Left renal pelvis (tissue), 4 donors: ENCODE results near the gene SLC66A1. TPM values are rescaled to one million over a fixed set of nuclear protein-coding genes. Genes with fewer than 3 reads are reported as not detected.

ENCODE experiments used
- DNase-seq, 4 donors: peaks; one replicate each; pipeline ENCODE4 v3.0.0-alpha.2; 2013; ENCODE audit warnings: low read depth in 4 of 4, low spot score in 3 of 4
- polyA plus RNA-seq, 4 donors: library from polyadenylated mRNA; unstranded; fragments of 120-200 nt; gene quantifications; one replicate each; pipeline ENCODE4 v1.2.1, GENCODE V29; 2013; ENCODE audit not compliant: insufficient read length in 4 of 4

Gene SLC66A1
- polyA plus RNA-seq, 4 donors = 8.7 to 19.4 (median 10.7) TPM

DNA sequence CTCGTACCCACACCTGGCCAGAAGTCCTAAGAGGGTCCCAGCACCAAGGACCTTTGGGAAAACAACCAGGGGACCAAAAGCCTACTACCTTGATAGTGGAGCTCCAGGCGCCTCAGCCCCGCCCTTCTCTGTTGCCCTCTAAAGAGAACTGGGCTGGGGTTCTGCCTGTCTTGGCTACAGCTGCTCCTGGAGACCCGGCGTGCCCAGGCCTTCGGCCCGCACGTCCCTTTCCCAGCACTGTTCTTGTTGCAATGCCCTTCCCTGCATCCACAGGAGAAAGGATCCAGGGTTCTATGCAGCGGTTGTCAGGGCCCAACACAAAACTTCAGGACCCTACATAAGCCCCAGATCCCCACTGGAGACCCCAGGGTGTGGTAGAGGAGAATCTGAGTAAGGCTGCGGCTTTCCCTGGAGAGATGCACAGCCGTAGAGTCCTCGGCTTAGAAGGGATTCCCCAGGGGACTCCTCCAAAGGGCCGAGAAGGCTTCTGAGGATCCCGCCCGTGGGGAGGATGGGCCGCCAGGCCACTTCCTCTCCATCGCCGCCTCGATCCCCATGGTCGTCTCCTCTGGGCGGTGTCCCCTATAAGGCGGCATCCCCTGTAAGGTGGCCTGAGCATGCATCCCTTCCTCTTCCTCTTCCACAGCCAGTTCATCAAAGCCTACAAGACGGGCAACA is 12.0 kb downstream of the SLC66A1 start:
- DNase-seq = no peak

DNA sequence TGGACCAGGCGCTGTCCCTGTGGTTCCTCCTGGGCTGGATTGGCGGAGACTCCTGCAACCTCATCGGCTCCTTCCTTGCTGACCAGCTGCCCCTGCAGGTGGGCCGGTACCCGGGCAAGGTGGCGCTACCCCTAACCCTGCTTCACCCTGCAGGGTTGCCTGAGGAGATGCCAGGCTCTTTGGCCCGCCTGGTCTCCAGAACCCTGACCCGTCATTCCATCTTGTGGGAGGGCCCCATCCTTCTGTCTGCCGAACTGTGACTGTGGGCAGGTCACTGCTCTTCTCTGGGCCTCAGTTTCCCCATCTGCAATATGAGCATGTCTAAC is 12.5 kb downstream of the SLC66A1 start:
- DNase-seq = no peak

DNA sequence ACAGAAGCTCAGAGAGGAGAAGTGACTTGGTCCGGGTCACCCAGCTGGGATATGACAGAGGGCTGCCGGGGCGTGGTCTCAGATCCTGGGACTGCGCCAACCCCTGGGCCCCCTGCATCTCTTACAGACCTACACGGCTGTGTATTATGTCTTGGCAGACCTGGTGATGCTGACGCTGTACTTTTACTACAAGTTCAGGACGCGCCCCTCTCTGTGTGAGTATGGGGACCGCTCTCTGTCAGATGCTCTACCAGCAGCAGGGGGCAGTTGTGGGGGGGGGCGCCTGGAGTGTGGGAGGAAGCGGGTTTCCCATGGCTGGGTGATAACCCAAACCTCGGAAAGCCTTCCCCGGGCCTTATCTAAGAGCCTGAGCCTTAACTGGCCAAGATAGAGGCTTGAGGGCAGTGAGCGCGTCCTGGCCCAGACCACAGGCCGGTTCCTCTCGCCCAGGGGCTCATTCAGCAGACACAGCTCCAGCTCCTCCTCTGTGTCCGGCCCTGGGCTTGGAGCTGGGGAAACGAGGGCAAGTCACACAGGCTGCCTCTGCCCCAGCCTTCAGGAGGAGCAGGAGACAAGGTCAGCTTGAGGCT is 13.3 kb downstream of the SLC66A1 start:
- no peak for DNase-seq

DNA sequence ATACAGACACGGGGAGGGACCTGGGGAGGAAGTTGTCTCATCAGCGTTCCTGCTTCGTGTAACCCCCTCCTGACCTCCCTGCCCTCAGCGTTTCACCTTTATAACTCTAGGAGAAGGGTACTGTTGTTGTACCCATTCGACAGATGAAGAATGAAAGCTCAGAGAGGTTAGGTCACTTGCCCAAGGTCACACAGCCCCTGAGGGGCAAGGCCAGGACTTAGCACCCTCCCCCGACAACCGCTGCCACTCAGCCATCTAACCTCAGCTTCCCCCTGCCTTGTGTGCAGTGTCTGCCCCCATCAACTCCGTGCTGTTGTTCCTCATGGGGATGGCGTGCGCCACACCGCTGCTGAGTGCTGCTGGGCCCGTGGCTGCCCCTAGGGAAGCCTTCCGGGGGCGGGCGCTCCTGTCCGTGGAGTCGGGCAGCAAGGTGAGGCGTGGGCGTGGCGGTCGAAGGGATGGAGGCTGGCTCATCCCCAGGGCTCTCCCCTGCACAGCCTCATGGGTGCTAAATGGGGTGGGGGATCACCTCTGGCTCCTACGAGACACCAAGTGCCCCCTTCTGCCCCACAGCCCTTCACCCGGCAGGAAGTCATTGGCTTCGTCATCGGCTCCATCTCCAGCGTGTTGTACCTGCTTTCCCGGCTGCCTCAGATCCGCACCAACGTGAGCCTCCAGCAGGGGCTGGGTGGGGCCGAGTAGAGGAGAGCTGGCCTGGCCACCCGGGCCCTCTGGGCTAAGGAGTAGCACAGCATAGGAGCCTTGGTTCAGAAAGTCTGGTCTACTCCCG is 14.0 kb downstream of the SLC66A1 start:
- no peak for DNase-seq

DNA sequence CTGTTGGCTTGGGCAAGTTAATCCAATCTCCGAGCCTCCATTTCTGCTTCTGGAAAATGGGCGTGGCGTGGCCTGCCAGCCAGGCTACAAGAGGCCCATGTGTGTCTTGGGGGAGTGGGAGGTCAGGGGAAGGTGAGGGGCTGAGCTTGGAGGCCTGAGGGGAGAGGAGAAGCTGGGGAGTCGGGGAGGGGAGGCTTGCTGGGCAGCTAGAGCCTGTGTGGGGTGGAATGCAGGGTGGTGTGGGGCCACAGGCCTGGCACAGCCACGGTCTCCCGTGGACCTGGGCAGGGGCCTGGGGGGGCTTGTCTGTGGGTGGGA is 14.6 kb downstream of the SLC66A1 start:
- DNase-seq = no peak

DNA sequence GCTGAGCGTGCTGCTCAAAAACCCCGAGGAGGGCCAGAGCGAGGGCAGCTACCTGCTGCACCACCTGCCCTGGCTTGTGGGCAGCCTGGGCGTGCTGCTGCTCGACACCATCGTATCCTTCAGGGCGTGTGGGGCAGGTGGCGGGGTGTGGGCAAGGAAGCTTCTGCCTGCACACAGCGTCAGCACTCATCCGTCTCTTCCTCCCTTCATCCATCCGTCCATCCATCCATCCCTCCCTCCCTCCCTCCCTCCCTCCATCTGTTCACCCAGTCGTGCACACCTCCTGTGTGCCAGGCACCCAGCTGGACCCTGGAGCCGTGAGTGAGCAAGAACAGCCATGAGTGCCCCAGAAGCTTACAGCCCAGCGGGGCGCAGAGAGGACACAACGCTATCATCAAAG is 15.2 kb downstream of the SLC66A1 start:
- no peak for DNase-seq

DNA sequence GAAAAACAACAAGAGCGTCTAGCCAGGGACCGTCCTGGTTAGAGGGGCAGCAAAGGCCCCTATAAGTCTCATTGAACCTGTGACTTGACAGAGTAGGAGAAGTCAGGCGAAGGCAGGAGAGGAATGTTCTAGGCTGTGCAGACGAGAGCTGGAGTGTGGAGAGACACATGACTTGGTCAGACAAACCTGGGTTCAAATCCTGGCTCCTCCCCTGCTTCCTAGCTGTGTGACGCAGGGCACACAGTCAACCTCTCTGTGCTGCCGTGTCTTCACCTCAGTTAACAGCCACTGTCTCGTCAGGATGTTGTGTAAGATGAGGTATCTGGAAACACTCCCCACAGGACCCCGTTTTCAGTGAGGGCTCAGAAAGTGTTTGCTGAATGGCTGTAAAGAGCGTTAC is 15.6 kb downstream of the SLC66A1 start:
- DNase-seq = no peak

DNA sequence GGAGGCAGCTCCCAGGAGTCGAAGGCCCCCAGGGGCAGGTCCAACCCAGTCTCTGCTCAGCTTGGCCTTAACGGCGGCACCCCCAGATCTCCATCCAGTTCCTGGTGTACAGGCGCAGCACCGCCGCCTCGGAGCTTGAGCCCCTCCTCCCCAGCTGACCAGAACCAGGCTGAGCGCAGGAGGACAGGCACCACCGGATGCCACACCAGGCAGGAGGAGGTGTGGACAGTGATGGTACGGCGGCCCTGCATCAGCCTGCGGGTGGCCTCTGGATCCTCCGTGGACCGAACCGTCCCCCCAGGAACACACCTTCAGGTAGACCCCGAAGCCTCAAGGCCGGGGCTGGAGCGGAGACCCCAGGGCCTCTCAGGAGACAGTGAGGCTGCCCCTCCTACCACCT is 16.4 kb downstream of the SLC66A1 start:
- no peak for DNase-seq

DNA sequence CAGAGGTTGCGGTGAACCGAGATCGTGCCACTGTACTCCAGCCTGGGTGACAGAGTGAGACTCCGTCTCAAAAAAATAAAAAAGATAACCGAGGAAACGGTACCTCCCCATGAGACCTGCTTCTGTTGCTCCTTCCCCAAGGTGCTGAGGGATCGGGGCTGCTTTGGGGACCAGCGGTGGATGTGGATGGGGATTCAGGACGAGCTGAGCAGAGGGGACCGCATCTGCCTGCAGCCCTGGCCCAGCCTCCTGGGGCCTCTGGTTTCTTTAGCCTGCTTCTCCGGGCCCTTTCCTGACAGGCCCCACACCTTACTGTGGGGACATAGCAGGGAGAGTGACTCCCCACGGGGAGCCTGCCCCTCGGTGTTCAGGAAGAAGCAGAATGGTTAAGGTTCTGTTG is 17.1 kb downstream of the SLC66A1 start:
- no peak for DNase-seq

DNA sequence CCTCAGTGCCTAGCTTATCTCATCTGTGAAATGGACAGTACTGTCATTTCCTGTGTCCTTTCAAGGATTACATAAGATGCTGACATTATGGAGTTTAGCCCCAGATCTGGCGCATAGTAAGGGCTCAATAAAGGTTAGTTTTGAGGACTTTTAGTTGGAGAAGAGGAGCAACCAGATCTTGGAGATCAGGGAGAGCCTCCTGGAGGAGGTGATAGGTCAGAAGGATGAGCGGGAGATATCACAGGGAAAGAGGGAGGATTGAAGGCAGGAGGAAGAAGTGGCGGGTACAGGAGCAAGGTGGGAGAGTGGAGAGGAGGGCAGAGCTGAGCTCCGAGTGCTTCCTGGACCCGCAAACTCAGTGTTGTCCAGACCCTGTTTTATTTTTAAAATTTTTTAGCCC is 17.5 kb downstream of the SLC66A1 start:
- no peak for DNase-seq

DNA sequence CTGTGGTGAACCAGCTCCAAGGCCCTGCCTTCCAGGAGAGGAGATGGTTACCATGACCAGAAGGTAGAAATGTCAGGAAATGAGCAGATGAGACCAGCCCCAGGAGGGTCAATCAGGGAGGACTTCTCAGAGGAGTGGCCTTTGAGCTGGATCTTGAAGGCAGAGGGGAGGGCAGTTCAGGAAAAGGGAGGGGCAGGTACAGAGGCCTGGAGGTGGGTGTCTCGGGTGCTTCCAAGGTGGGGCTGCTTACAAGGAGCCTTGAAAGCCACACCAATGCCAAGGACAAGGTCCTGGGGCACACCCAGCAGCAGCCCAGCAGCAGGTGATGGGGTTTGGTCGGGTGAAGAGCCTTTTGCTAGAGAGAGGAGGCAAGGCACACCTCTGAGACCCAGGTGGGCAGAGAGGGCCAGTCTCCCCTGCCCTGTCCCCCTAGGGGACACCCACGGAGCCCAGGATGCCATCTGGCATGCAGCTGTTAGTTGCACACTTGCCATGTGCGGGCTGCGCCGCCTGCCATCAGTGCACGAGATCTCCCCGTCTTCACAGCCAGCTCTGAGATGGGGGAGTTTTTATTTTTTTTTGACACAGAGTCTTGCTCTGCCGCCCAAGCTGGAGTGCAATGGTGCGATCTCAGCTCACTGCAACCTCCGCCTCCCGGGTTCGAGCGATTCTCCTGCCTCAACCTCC is 18.5 kb downstream of the SLC66A1 start:
- DNase-seq = no peak

DNA sequence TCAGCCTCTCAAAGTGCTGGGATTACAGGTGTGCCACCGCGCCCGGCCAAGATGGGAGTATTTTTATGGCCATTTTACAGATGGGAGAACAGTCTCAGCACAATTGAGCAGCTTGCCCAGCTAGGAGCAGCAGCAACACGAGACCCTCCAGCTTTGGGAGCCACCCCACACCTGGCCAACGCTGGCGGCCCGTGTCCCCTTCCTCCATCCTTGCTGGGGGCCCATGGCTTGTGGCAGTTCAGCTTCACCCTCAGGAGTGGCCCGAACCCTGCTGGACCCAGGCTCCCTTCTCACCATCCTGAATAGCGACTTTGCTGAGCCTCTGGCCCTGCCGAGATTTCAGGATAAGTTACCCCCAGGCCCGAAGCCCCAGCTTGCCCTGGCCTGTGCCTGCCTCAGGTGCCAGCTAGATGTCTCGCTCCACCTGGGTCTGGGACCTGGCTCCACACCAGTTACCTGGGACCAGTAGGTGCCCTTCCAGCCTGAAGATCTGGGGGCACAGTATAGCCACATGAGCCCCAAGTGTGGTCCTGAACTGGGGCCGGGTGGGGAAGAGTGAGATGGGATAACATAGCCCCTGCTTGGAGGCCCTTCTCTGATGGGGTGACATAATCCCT is 19.2 kb downstream of the SLC66A1 start:
- DNase-seq = no peak

DNA sequence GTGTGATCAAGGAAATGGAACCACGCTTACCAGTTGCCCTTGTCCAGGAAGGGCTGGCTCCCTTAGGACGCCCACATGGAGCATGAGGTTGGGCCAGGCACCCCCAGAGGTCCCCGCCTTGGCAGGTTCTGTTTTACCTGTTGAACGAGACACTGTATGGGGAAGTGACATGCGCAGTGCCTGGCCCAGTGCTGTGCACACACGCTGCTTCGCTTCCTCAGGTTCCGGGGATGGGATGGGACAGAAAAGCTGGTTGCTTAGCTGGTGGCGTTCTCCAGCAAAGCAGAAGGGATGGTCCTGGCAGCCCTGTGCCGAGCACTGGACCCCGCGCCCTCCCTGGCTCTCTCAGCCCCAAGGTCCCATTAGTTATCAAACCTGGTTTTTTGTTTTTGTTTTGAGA is 20.7 kb downstream of the SLC66A1 start:
- DNase-seq = no peak

DNA sequence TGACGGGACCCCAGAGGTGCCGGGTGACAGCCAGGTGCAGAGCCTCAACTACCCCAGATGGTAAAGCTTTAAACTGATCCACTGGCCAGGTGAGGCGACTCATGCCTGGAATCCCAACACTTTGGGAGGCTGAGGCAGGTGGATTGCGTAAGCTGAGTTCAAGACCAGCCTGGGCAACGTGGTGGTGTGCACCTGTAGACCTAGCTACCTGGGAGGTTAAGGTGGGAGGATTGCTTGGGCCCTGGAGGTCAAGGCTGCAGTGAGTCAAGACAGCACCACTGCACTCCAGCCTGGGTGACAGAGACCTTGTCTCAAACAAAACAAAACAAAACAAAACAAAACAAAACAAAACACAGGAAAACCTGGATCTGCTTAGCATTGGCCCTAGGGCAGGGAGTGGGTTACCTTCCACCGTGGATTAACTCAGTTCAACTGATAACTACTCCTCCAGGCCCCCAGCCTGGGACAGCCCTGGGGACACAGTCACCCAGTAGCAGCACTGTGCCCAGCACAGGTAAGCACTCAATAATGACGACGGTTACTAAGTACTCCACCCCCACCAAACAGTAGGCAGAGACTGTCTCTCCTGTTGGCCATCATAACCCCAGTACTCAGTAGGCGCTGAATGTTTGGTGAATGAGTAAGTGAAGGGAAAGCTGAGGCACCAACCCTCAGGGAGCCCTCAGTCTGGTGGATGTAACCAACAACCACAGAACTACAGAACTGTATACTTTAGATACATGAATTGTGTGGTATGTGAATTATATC is 21.6 kb downstream of the SLC66A1 start:
- DNase-seq = no peak

DNA sequence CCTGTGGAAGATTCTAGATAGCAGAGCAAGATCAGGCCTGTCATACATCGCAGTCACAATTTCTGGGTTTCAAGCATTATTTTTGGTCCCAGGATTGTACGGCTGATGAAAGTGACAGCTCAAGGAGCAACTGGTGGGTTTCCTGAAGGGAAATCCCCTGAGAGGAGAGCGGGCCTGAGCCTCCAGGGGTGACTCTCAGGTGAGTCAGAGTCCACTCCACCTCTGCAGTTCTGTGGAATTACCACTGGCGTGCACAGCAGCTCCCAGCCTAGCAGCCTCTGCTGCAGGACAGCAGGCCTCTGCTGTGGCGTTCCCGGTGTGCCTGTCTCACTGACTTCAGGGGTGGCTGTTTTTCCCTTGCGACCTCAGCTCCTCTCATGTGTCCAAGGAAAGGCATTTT is 24.4 kb downstream of the SLC66A1 start:
- DNase-seq = no peak

DNA sequence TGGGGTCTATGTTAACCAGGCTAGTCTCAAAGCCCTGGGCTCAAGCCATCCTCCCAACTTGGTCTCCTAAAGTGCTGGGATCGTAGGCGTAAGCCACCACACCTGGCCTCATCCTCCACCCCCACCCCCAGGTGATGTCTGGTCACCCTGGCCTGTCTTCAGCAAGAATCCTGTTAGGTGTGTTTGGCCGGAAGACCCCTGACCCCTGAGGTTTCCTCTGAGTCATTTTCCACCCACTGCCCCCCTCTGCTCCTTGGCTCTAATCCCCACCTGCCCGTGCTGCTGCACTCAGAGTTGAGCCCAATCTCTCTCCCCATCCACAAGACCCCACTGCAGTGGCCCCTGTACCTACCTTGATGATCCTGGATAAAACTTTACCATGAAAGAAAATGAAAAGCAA is 25.2 kb downstream of the SLC66A1 start:
- no peak for DNase-seq

DNA sequence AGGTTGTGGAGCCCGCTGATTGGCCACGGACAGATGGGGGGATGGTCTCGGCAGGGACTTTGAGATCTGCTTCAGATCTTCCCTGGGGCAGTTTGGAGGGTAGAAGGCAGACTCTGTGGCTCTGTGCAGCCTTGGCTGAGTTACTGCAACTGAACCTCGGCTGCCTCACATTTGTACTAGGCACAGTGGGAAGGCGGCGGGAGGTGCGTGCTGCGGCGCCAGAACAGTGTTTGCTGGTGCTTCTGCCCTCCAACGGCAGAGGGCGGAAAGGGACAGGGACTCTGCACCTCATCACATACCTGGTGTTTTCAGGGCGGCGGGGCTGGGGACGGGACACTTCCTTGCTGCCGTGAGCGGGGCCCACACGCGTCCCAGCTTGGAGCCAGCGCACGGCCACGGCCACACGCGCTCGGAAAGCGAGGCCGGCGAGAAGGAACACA is 26.2 kb downstream of the SLC66A1 start:
- no peak for DNase-seq

DNA sequence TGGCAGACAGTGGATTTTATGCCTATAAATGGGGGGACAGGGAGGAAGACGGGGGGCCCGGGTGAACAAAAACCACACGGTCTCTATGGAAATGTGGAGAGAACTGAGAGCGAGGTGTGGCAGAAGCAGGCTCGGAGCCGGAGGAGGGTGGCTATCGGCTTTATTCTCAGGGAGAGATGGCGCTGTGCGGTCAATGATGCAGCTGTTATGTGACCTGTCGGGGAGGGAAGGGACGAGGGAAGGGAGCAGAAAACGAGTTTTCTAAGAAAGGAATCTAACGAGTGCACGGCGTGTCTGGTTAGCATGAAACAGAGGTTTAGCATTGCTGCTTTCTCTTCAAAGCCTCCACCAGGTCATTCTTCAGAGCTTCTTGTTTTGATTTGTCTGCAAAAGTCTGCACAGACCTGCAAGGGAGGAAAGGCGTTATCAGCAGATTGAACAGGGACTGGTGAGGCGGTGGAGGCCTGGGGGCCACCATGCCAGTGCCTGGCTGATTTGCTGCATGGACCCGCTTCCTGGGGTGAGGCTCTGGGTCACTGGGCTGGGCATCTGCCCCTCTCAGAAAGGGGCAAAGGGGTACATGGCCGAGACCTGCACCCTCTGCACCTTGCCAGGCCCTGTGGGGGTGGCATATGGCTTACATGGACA is 27.2 kb downstream of the SLC66A1 start:
- DNase-seq = no peak

DNA sequence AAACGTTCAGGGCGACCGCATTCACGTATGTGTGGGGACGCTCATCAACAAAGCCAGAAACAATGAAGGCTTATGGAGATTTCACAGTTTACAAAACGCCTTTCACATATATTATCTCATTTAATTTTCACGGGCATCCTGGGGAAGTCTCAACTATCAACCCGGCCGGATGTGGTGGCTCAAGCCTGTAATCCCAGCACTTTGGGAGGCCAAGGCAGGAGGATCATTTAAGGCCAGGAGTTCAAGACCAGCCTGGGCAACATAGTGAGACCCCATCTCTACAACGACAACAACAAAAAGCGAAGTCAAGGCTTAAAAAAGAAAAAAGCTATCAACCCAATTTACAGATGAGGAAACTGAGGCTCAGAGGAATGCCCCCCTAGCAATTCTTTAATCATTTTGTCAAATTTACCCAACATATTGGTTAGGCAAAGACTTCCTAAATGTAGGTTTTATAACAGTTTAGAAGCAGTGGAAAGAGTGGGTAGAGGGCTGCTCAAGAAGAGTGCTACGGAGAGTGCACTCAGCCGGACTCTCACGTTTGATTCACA is 28.3 kb downstream of the SLC66A1 start:
- no peak for DNase-seq
